Dermis blood vessel endothelial cell (primary cell): ENCODE results near the gene CAST. TPM values are rescaled to one million over a fixed set of nuclear protein-coding genes. Genes with fewer than 3 reads are reported as not detected.
"Not testable (repeated sequence)": the region's sequence is repeated elsewhere in the genome, so short reads cannot be mapped to it uniquely, and the experiment has no call there.

Source experiments
- DNase-seq: peaks from one replicate; pipeline ENCODE4 v3.0.0; 2010
- total RNA-seq: library from RNA; depleted of rRNA; stranded (reverse); fragments of >200 nt; gene quantifications from 2 replicates; pipeline ENCODE4 v1.2.3, GENCODE V29; 2014

CAST gene, protein sequence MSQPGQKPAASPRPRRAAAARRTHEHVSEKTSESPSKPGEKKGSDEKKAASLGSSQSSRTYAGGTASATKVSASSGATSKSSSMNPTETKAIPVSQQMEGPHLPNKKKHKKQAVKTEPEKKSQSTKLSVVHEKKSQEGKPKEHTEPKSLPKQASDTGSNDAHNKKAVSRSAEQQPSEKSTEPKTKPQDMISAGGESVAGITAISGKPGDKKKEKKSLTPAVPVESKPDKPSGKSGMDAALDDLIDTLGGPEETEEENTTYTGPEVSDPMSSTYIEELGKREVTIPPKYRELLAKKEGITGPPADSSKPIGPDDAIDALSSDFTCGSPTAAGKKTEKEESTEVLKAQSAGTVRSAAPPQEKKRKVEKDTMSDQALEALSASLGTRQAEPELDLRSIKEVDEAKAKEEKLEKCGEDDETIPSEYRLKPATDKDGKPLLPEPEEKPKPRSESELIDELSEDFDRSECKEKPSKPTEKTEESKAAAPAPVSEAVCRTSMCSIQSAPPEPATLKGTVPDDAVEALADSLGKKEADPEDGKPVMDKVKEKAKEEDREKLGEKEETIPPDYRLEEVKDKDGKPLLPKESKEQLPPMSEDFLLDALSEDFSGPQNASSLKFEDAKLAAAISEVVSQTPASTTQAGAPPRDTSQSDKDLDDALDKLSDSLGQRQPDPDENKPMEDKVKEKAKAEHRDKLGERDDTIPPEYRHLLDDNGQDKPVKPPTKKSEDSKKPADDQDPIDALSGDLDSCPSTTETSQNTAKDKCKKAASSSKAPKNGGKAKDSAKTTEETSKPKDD
- 123 and 204 TPM in 2 replicates for total RNA-seq

DNA sequence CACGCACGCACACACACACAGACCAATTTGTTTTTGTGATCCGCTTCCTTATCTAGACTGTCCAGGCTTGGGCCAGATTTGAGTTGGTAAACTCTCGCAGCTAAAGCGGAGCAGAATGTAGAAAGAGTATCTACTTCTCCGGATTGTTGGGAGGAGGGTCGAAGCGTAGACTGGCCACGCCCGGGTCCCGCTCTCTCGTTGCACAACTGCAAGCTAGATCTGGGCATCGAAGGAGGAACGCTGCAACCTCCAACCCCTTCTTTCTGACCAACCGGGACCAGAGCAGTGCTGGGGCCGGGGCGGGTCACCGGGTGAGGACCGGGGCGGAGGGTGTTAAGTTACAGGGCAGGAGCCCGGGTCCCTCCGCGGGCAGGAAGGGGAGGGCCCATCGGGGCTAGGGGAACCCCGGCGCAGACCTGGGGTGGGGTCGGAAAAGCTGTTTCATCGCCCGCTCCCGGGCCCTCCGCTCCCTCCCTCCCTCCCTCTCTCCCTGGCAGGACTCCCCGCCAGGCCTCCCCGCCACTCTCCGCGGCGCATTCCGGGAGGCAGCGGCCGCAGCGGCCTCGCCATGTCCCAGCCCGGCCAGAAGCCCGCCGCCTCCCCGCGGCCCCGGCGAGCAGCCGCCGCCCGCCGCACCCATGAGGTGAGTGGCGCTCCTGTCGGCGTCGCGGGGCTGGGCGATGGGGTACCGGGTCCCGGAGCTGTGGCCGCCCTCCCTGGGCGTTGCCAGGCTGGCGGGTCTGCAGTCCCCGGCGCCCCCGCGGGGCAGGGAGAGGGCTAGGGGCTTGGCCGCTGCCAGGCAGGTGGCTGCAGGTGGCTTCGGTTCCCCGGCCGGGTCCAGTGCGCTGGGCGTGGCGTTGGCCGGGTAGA is at the start of gene CAST:
CAST (plus strand) TSS at position 522 of the 870 bp plus-strand sequence; CDS start at position 569, 47 bp downstream.
- peak; percentile 88 for DNase-seq

DNA sequence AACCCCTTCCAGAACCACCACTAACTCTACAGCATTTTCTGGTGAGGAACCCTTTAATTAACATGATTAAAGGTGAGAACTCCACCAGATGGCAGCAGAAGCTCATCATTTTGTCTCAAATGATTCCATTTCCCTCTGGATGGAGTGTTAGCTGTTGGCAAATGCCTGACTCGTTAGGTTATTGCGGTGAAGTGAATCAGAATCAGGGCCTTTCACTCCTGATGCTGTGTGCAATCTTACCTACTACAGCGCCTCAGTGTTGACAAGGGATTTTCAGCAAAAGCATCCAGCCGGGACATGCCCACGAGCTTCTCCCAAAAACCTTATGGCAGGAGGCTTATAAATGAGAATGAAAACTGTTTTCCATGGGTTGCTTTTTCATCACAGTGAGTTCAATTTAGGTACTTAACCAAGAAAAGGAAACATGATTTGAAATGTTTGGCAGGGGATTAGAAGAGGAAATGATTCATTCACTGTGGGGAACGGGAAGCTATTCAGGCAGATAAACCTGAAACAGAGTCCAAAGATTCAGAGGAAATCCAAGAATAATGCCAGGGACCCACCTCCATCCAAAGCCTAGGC is 48.0 kb upstream of the CAST start:
- DNase-seq = peak; percentile 91

DNA sequence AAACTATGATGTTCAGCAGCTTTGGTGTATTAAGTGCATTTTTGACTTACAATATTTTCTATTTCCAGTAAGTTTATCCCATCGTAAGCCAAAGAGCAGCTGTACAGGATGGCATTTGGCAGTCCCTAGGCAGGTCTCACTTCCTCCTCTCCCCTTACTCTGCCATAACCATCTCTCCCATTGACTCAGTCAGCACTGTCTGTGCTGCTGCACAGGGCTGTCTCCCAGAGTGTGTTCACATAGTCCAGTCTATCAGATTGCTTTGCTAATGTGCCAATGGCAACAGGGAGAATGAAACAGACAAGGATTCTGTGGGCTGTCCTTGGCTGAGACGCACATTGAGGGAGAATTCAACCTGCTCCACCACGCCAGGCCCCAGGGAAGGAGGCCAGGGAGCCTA is 47.0 kb upstream of the CAST start:
- no peak for DNase-seq

DNA sequence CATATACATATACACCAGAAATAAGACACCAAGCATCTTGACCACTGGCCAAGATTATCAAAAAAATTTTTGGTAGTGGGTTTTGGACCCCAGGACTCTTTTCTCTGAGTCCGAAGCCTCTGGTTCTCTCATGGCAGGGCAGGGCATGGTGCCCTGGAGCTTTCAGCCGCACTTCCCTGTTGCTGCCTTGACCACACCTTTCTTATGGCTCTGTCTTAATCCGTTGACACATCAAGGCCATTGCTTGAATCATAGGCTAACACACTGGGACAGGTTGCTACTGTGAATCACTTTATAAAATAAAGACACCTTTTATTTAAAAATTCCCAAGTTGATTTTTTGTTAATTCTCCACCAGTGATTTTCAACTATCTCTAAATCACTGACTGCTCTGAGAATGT is 45.4 kb upstream of the CAST start:
- no peak for DNase-seq

DNA sequence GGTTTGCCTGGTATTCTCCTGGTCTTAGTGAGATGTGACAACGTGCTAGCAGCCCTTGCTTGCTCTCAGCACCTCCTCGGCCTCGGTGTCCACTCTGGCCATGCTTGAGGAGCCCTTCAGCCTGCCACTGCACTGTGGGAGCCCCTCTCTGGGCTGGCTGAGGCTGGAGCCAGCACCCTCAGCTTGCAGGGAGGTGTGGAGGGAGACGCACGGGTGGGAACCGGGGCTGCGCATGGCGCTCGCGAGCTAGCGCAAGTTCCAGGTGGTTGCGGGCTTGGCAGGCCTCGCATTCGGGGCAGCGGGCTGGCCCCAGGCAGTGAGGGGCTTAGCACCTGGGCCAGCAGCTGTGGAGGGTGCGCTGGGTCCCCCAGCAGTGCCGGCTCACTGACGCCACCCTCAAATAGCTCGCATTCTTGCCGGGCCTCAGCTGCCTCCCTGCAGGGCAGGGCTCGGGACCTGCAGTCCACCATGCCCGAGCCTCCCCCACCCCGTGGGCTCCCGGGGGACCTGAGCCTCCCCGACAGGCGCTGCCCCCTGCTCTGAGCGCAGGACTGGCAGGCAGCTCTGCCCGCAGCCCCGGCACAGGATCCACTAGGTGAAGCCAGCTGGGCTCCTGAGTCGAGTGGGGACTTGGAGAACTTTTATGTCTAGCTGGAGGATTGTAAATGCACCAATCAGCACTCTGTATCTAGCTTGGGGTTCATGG is 43.7 kb upstream of the CAST start:
- not testable (repeated sequence) for DNase-seq

DNA sequence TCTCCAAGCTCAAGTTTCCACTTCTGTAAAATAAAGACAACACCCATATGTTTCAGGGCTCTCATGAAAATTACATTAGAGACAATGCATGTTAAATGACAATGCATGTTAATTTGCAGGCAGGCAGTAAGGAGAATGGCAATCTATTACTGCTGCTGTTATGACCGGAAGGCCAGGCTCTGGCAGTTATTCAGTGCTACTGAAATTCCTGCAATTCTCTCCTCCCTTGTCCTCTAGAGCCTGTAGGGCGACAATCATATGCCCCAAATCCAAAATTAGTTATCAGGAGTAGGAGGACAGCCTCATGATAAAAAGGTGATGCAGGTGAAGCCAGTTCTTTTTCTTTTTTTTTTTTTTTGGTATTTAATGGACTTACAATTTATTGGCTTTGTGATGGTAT is 42.2 kb upstream of the CAST start:
- DNase-seq = no peak

DNA sequence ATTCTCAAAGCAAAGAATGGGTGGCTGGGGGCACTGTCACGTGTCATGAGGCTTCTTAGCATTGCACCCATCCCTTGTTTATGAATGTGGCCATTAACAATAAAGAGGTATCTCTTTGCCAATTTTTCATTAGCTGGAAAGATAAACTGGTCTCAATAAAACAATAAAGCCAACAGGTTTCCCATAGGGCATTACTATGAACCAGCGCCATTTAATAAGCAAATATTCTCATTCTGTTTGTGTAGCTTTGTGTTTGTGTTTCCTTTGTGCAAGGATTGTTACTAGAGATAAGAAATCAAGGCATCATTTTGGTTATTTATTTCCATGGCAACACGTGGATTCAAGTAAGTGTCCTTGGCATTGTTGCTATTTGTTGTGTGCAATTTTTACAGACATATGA is 37.6 kb upstream of the CAST start:
- peak; percentile 61 for DNase-seq

DNA sequence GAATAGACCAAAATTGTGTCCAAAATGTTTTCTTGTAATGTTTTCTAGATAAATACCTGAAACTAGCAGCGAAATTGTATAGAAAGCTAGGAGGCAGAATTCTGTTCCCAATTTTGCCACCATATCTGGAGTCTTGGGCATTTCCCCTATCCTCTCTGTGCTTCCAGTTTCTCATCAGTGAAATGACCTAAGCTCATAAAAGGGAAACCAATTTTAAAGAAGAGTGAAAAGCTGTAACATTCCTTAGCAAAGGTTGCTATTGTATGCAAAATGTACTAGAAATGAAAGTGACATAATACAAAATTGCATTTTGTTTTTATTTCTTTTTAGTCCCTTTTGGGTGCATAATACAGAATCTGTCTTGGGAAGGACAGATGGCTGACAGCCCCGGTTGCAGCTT is 36.8 kb upstream of the CAST start:
- no peak for DNase-seq

DNA sequence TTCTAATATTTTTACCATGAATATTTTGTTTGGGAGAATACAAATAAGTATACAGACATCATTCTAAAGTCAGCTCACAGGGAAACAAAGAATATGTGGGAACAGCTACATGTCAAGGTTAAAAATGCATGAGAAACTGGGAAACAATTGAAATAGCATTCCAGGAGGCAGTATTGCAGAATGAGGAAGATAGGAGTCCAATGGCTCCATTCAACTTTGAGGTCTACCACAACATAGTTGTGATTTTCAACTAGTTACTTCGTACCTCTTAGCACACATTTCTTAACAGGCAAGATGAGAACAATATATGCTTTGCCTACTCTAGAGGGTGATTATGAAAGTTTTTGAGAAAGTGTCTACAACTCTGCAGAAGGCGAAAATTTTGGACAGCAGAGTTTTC is 35.2 kb upstream of the CAST start:
- DNase-seq = no peak

DNA sequence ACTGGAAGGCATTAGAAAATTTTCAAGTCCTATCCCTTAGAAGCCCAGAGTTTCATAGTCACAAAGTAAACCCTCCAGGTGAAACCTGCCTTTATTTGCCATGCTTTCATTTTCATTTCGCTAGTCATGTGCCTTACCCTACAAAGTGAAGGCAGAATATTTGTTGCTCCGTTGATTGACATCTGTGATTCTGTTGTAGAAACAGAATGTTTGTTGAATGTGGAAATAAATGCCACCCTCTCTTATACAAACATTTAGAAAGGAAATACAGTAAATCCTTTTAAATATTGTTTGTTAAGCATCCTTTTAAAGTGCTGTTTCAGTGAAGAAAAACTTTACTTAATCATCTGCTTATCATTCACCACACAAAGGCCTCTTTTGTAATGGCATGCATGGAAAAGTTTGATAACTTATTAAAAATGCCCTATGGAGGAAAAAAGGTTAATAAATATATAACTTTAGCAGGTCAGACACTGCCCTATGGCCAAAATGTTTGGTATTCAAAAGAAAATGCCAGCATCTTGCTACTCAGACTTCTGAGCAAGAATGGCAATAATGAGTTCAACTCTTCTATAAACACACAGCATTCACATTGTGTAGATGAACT is 34.3 kb upstream of the CAST start:
- no peak for DNase-seq

DNA sequence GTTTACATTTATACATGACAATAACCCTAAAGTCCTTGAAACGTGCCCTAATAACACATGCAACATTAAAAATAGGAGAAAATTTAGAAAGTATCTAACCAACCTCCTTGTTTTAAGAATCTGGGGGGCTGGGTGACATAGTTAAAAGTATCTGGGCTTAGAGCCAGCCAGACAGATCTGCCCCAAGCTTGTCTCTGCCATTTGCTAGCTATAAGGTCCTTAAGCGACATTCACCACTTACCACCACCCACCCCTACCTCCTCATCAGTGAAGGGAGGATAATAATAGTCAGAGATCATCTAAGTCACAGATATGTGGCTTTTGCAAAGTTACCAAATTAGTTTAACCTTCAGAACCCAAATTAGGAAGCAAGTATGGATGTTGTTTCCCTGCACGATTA is 33.8 kb upstream of the CAST start:
- no peak for DNase-seq

DNA sequence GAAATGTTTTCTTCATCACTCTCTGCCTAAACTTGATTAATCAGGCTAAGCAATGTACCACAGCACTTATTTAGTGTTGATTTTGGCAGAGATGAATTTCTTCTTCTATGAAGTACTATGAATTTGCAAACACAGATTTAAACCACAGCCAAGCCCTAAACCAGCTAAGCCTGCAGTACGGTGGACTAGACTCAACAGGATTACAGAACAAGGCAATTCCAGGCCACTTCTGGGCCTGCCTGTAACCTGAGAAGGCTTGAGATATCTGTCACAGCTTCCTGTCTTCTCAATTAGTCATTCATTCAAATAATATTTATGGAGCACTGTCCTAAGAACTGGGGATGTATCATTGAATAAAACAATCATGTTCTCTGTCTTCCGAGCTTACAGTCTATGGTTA is 32.4 kb upstream of the CAST start:
- peak; percentile 61 for DNase-seq

DNA sequence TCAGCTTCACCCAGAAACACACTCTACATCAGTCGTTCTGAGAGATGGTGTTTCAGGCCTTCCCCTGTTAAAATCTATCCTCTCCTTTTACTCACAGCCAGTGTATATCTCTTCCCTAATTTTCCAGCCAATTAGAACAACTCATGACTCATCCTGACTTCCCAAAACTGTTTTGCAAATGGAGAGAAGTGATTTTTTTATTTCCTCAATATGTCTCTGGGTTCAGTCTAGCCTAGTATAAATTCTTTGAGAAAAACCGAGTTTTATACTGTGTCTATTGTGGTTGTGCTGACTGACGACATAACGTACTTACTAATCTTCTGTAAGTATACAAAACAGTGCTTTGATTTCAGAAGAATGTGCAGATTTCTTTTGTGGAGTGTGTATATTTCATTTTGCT is 28.4 kb upstream of the CAST start:
- no peak for DNase-seq

DNA sequence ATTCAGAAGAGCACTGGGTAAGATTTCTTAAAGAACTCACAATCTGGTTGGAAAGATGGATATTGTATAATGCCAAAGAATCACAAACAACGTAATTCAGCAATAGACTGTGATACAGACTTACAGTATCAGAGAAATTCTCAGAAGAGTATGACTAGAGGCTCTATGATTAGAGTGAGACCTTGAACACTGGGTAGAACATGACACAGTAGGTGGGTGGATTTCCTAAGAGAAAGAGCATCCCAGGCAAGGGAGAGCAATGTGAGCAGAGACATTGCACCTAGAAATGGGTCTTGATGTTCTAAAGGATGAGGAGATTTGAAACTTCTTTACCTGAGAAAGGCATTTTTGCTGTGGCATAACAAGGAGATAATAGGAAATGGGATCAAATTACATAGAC is 27.3 kb upstream of the CAST start:
- no peak for DNase-seq

DNA sequence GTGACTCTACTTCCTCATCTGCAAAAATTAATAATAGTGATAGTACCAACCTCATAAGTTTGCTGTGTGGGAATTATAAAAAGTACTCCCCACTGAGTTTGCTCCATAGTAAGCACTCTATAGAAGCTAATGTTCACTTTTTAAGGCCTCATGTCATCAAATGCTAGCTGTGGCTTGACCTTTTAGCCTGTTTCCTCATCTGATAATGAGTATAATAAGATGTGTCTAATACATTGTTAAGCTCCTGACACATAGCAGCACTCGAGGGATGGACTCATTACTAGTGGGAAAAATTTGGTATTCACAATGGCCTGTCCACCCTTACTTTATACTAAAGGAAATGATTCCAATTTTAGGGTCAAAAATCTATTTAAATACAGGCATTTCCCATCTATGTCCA is 26.1 kb upstream of the CAST start:
- DNase-seq = no peak

DNA sequence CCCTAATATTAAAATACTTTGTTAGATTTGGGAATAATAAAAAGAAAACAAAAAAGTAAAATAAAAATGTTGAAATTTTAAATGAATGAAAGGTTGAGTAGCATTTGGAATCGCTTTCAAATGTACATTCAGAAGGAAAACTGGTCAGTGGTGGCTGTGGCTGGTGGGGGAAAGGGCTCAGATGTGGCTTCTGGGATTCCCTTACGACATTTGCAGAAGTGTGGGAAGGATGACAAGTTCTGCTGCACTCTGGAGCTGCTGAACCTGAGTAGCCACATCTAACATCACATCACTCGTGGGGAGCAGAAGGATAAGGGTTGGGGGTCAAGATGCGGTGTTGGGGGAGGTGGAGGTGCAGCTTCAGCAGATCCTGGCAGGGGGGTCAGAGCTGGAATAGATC is 25.6 kb upstream of the CAST start:
- DNase-seq = no peak

DNA sequence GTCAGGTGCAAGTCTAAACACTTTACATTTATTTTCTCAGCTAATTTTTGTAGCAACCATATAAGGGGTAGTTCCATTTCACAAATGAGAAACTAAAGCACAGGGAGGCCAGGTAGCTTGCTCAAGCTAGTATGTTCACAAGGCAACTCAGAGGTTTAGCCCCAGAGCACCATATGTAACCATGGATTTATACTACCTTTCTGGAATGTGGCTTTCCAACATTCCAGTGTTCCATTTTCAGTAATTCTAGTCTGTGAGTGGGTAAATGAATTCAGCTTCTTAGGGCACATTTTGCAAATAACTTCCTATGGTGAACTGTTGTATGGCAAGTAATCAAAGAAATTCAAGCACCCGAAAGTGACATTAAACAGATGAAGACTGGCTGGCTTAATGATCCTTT is 25.0 kb upstream of the CAST start:
- no peak for DNase-seq

DNA sequence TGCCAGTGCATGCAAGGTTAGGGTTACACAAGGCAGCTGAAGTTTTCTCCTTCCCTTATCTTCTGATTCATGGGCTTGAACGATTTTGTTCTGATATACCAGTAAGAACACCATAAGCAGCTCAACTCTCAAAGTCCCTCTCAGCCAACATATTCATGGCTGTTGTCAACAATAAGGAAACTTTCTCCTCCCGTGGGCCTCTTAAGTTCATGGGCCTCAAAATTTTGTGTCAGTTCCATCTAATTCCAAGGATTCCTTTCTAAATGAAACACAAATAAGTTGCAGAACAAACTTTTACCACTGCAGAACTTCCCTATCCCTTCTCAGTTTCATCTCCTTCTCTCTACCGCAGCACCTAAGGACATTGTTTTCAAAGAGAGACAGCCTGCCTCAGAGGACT is 23.6 kb upstream of the CAST start:
- no peak for DNase-seq

DNA sequence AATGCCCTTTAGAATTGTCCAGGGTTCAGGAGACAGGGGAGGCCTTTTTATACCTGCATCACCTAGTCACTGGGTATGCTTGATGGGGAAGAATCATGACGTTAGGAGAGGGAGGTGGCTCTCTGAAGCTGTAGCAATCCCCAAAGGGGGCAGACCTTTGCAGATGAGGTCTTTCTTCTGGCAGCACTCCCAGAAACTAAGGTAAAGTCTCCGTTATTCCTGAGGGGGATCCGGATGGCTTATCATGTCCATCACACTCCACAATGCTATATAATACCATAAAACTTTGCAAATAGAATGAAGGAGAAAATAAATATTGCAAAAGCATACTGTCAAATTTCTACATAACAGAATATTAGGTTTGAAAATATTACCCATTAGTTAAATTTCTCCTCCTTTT is 21.5 kb upstream of the CAST start:
- no peak for DNase-seq

DNA sequence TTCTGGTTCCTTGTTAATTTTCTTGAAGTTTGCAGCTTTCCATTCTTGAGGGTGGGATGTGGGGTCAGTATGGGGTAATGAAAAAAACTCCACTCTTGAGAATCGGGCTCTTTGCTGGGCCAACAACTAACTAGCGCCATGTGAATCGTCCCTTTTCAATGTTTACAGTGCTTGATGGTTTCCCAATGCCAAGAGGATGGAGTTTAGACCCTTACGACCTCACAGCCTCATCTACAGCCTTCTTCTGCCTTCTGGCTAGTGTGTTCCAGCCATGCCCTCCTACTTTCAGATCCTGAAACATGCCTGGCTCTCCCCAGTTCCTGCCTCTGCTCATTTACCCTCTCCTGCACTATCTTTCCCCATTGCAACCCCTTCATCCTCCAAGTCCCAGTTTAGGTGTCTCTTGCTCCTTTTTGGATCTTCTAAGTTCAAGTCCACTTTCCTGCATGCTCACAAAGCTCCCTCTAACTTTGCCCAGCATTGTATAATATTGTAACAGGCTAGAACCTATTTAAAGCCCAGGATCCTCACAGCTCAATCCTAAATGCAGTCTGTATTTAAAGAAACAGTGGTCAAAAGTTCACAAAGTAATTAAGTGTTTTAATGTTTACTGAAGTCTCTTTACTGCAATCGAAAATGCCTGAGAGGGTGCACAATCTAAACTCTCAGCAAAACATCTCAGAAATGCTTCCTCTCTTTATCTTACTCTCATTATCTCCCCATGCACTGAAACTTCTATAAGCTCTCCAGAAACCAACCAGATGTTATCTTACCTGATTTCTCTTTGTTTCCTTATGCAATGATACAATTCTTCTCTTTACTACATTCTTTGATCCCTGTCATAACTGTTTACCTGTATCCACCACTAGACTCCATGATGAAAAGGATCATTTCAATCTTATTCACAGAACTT is 20.6 kb upstream of the CAST start:
- no peak for DNase-seq

DNA sequence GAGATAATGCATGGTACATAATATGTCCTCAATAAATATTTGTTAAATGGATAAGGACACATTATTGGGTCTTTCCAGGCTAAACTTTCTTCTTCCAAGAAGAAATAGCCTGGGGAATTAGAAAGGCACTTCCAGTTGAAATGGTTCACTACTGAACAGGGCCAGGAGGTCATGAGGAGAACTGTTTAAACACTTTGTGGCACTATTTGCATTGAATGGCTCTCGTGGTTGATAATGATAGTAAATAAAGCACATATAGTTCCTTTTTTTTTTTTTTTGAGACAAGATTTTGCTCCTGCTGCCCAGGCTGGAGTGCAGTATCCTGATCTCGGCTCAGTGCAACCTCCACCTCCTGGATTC is 19.9 kb upstream of the CAST start:
- DNase-seq = no peak
